GM12878 (cell line): Measurements from ENCODE around the gene PRSS1. TPM values are rescaled to one million over a fixed set of nuclear protein-coding genes. Genes with fewer than 3 reads are reported as not detected.
A peak's percentile ranks its signal among the peaks of the same experiment; 100 is the strongest.

Experiments
- ATAC-seq: fragments of 200-7000 bp; cut with Tn5 transposase; 3 replicates; pipeline ENCODE4 v1.9.1; 2020; ENCODE audit warnings: mild to moderate bottlenecking, moderate library complexity
- BruUV-seq: library from RNA; stranded (reverse); fragments of 400-500 nt; replicated peaks from 2 replicates; lab custom pipeline; 2021; lab: Mats Ljungman, UMichigan
- CTCF ChIA-PET: fragments of 300-600 bp; sonication (Branson Sonifier 250); formaldehyde crosslinking; extraction: SDS; loops from one replicate; lab custom pipeline; 2021; ENCODE audit warnings: inconsistent platforms; lab: Yijun Ruan, JAX
- POLR2A ChIA-PET: fragments of 350-600 bp; formaldehyde crosslinking; extraction: SDS; loops from one replicate; lab custom pipeline; 2021; ENCODE audit warnings: inconsistent platforms; lab: Charles Lee
- RAD21 ChIA-PET: fragments of 300-600 bp; sonication (Branson Sonifier 250); formaldehyde crosslinking; loops from one replicate; lab custom pipeline; 2023; ENCODE audit warnings: antibody characterized with exemption; ENCODE audit not compliant: unreplicated experiment; lab: Charles Lee
- SMC1A ChIA-PET: fragments of 300-600 bp; sonication (Branson Sonifier 250); formaldehyde crosslinking; loops from one replicate; lab custom pipeline; 2023; ENCODE audit not compliant: unreplicated experiment, uncharacterized antibody; lab: Charles Lee
- DNase-seq: peaks from one replicate; pipeline ENCODE4 v3.0.0-alpha.2; 2011; ENCODE audit warnings: low read depth, low spot score
- FAIRE-seq: peaks from 3 replicates; lab custom pipeline; 2011; peaks lifted over from hg19 to GRCh38; lab: Jason Lieb, UNC
- H2AFZ ChIP-seq: 2 replicates; pipeline ENCODE4 v1.6.0; 2011; ENCODE audit warnings: low read depth, low read length, control low read depth; ENCODE audit not compliant: control insufficient read depth
- H3K27ac ChIP-seq: 2 replicates; pipeline ENCODE4 v1.5.1; 2011; ENCODE audit warnings: control low read depth; ENCODE audit not compliant: control insufficient read depth, insufficient read depth
- H3K27me3 ChIP-seq, 2 experiments: replicated peaks in 1 of 2; 2 replicates each; pipeline versions ENCODE4 v1.6.0 to v1.6.1; 2011; ENCODE audit warnings: low read length in 1 of 2; ENCODE audit not compliant: control insufficient read depth in 2 of 2, insufficient read depth in 2 of 2
- H3K36me3 ChIP-seq, 2 experiments: 2 replicates each; pipeline ENCODE4 v1.5.1; 2011; ENCODE audit warnings: low read length in 1 of 2; ENCODE audit not compliant: control insufficient read depth in 2 of 2, insufficient read depth in 2 of 2
- H3K4me1 ChIP-seq: 2 replicates; pipeline ENCODE4 v1.6.1; 2011; ENCODE audit warnings: mild to moderate bottlenecking, low read length, moderate library complexity, mixed read lengths; ENCODE audit not compliant: control insufficient read depth, insufficient read depth
- H3K4me2 ChIP-seq: 2 replicates; pipeline ENCODE4 v1.6.0; 2011; ENCODE audit warnings: control low read depth; ENCODE audit not compliant: control insufficient read depth, insufficient read depth
- H3K4me3 ChIP-seq: fragments of 200-600 bp; sonication (generic); 2 replicates; pipeline ENCODE4 v1.5.1; 2016
- H3K79me2 ChIP-seq: 2 replicates; pipeline ENCODE4 v1.6.0; 2011; ENCODE audit warnings: low read length; ENCODE audit not compliant: control insufficient read depth, insufficient read depth
- H3K9ac ChIP-seq: 2 replicates; pipeline ENCODE4 v1.8.0; 2011; ENCODE audit warnings: low read length, control low read depth, mixed read lengths; ENCODE audit not compliant: control insufficient read depth, insufficient read depth
- H3K9me3 ChIP-seq: replicated peaks from 3 replicates; pipeline ENCODE4 v1.5.1; 2011; ENCODE audit warnings: mild to moderate bottlenecking, low read length; ENCODE audit not compliant: control insufficient read depth, insufficient read depth
- H4K20me1 ChIP-seq: 2 replicates; pipeline ENCODE4 v1.6.0; 2011; ENCODE audit not compliant: control insufficient read depth, insufficient read depth
- ESRRA ChIP-seq: IDR thresholded peaks from 2 replicates; pipeline ENCODE4 v1.6.1; 2012; ENCODE audit warnings: mild to moderate bottlenecking, low read length, improper control_type of control experiment
- FOXK2 ChIP-seq: fragments of 450-650 bp; IDR thresholded peaks from 2 replicates; pipeline ENCODE4 v1.6.1; 2017; ENCODE audit warnings: mild to moderate bottlenecking, moderate library complexity
- HCFC1 ChIP-seq: fragments of 150-350 bp; IDR thresholded peaks from 2 replicates; pipeline ENCODE4 v1.6.1; 2014; ENCODE audit warnings: low read length
- MLLT1 ChIP-seq: fragments of 450-650 bp; IDR thresholded peaks from 2 replicates; pipeline ENCODE4 v1.6.1; 2016; ENCODE audit warnings: mild to moderate bottlenecking
- PML ChIP-seq: IDR thresholded peaks from 2 replicates; pipeline ENCODE4 v1.6.1; 2012; ENCODE audit warnings: low read length, inconsistent platforms
- SKIL ChIP-seq: fragments of 450-650 bp; IDR thresholded peaks from 2 replicates; pipeline ENCODE4 v1.6.1; 2017; ENCODE audit warnings: mild to moderate bottlenecking, low read depth, inconsistent platforms; ENCODE audit not compliant: poor library complexity, severe bottlenecking
- SREBF2 ChIP-seq: IDR thresholded peaks from 2 replicates; pipeline ENCODE4 v1.6.1; 2012; ENCODE audit warnings: mild to moderate bottlenecking, low read length
- STAT3 ChIP-seq: IDR thresholded peaks from 2 replicates; pipeline ENCODE4 v1.6.1; 2011; ENCODE audit warnings: low read depth, low read length, improper control_type of control experiment
- YBX1 ChIP-seq: fragments of 450-650 bp; IDR thresholded peaks from 2 replicates; pipeline ENCODE4 v1.6.1; 2016; ENCODE audit warnings: antibody characterized with exemption
- ZZZ3 ChIP-seq: IDR thresholded peaks from 2 replicates; pipeline ENCODE4 v1.6.1; 2011; ENCODE audit warnings: low read depth; ENCODE audit not compliant: control insufficient read depth, insufficient read length
- WGBS: methylation state at CpG from one replicate; pipeline ENCODE4 v1.1.6; 2016; ENCODE audit warnings: low lambda C conversion rate; ENCODE audit not compliant: insufficient replicate concordance, insufficient coverage; ENCODE audit errors: missing lambda C conversion rate; 5-methylcytosine and 5-hydroxymethylcytosine counted together
- in situ Hi-C: fragments of 300-500 bp; cut with MboI; formaldehyde crosslinking; loops from 9 replicates; pipeline ENCODE4 v1.14.3; 2018; ENCODE audit warnings: mixed read lengths
- intact Hi-C: fragments of 100-400 bp; cut with micrococcal nuclease; formaldehyde crosslinking; loops from one replicate; pipeline ENCODE4 v1.14.2; 2022; ENCODE audit not compliant: unreplicated experiment
- polyA plus RNA-seq, 11 experiments: library from polyadenylated mRNA; depleted of rRNA in 4 of 11; unstranded in 6 of 11; stranded (reverse) in 5 of 11; fragments of >200 nt; fragmentation: Nextera tagmentation in 4 of 11; fragmentation: Illumina TruSeq in 1 of 11; extraction: Ambion mirVana in 4 of 11; extraction: Trizol in 1 of 11; gene quantifications; 1 replicate in 1 of 11; 2 replicates in 10 of 11; pipeline versions ENCODE4 v1.2.1 to v1.2.3, GENCODE V29; 2011 to 2016; ENCODE audit warnings: inconsistent platforms in 2 of 11, missing spikeins in 2 of 11, low read depth in 1 of 11
- total RNA-seq, 4 experiments: library from RNA; depleted of rRNA in 3 of 4; stranded (reverse); fragments of >200 nt in 3 of 4; fragmentation: Illumina TruSeq in 1 of 4; extraction: Trizol in 1 of 4; gene quantifications; 2 replicates each; pipeline versions ENCODE4 v1.2.1 to v1.2.3, GENCODE V29; 2013 to 2021

Gene PRSS1
- total and polyA plus RNA-seq, 10 of the 15 experiments (the other 5 are each of a cell fraction or from before 2014, with no cell fraction given), result 11.9 TPM; not detected in 9

GRCh38 chr7:142720172-142720773, 29.0 kb upstream of the PRSS1 start:
- H3K4me2 ChIP-seq, result no peak overlapping the region
- intact Hi-C loops (no loop called here), in situ Hi-C loops (no loop called here)
- FAIRE-seq, result no peak
- TF ChIP-seq STAT3 (no peak), ZZZ3 (no peak), ESRRA (no peak), HCFC1 (no peak), PML (no peak), SREBF2 (no peak), SKIL (no peak), YBX1 (no peak), FOXK2 (no peak), MLLT1 (no peak)
- TF ChIP-seq, all 136 proteins: peak for 0
- H2AFZ ChIP-seq, result peak overlapping the region; percentile 56; the same call in 1 of the 2 replicates
- BruUV-seq, result no TSS peak
- H3K79me2 ChIP-seq, result no peaks in the 10 kb centered on the region
- ChIA-PET CTCF (interaction anchor here (0.8 to 1.4 kb wide), 4 partner anchors 8 to 90 kb away, joined by 4 to 7 read pairs (median 5); partner anchors contain the start of gene PRSS2), POLR2A (no interaction called here), SMC1A (interaction anchor here (1.4 to 15.1 kb wide), 2 partner anchors 65 to 90 kb away, joined by 4 to 235 read pairs; no protein-coding TSS in a partner anchor), RAD21 (interaction anchor here (0.6 to 0.9 kb wide), 2 partner anchors 51 to 90 kb away, joined by 3 read pairs; partner anchors contain the start of gene PRSS2)
- 63% methylated on average over 8 of the region's 8 CpGs for WGBS
- H3K9me3 ChIP-seq, result no peaks in the 10 kb centered on the region
- H3K9ac ChIP-seq, result no peak overlapping the region
- no peak overlapping the region for H3K4me3 ChIP-seq
- no peak for DNase-seq
- no peak; the same call in 2 of the 3 replicates for ATAC-seq
- H3K36me3 ChIP-seq, result no peaks in the 10 kb centered on the region
- no peaks in the 10 kb centered on the region for H4K20me1 ChIP-seq
- H3K4me1 ChIP-seq, result no peaks in the 10 kb centered on the region
- no peak overlapping the region for H3K27ac ChIP-seq
- H3K27me3 ChIP-seq, result no peaks in the 10 kb centered on the region
